Measurements from ENCODE around the gene MTRF1L.

- TF ChIP-seq CTCF (IDR thresholded peaks at IDR 0.05; ENCODE audit: low read length) = no peak
- no peak for TF ChIP-seq EZH2 (IDR thresholded peaks at IDR 0.05; ENCODE audit: borderline replicate concordance, low read length)
These were observed 41.2 kb upstream of the MTRF1L start for GRCh38 chr6:153043719-153044118.

Measured in OCI-LY1 (cell line).